HCT116 (cell line): ENCODE measurements around the gene TBRG4. TPM values are rescaled to one million over a fixed set of nuclear protein-coding genes. Genes with fewer than 3 reads are reported as not detected.

Experiments
- ATAC-seq: fragments of 200-7000 bp; cut with Tn5 transposase; 2 replicates; pipeline ENCODE4 v1.9.1; 2020; ENCODE audit warnings: mild to moderate bottlenecking, moderate library complexity
- BruUV-seq: library from RNA; stranded (reverse); fragments of 400-500 nt; replicated peaks from 2 replicates; lab custom pipeline; 2021; lab: Mats Ljungman, UMichigan
- CTCF ChIA-PET: fragments of 300-600 bp; sonication (Branson Sonifier 250); formaldehyde crosslinking; loops from one replicate; lab custom pipeline; 2021; ENCODE audit warnings: antibody characterized with exemption; lab: Charles Lee
- POLR2A ChIA-PET: fragments of 300-600, 350-600 bp; sonication (Branson Sonifier 250); formaldehyde crosslinking; loops from one replicate; lab custom pipeline; 2021; ENCODE audit warnings: antibody characterized with exemption; lab: Charles Lee
- RAD21 ChIA-PET, 2 experiments: fragments of 300-600 bp; sonication (Branson Sonifier 250); formaldehyde crosslinking; loops; one replicate each; lab custom pipeline; 2023; ENCODE audit warnings: low total read pairs in 2 of 2; ENCODE audit not compliant: uncharacterized antibody in 2 of 2, unreplicated experiment in 2 of 2, low non-redundant PET in 1 of 2; lab: Charles Lee
- DNase-seq: peaks from one replicate; pipeline ENCODE4 v3.0.0-alpha.2; 2010; ENCODE audit warnings: low read depth, low spot score
- H2AFZ ChIP-seq: fragments of 200-600 bp; shearing (Covaris generic), sonication (generic); 2 replicates; pipeline ENCODE4 v1.6.1; 2017; ENCODE audit warnings: low read depth, mixed run types, mixed read lengths, antibody characterized with exemption, low read length; ENCODE audit not compliant: poor library complexity, severe bottlenecking
- H3K27ac ChIP-seq: 2 replicates; pipeline ENCODE4 v1.5.1; 2012; ENCODE audit warnings: low read depth, low read length
- H3K27me3 ChIP-seq: fragments of 200-600 bp; sonication (generic); 2 replicates; pipeline ENCODE4 v1.6.1; 2016; ENCODE audit warnings: mixed run types, low read length, mixed read lengths; ENCODE audit not compliant: insufficient read depth
- H3K36me3 ChIP-seq, 2 experiments: fragments of 200-500 bp in 1 of 2; fragments of 200-600 bp in 1 of 2; sonication (Bioruptor generic) in 1 of 2; sonication (generic) in 1 of 2; 2 replicates each; pipeline versions ENCODE4 v1.5.1 to v1.6.1; 2014 to 2016; ENCODE audit warnings: low read length in 2 of 2, inconsistent platforms in 1 of 2, mixed read lengths in 1 of 2, mixed run types in 1 of 2; ENCODE audit not compliant: insufficient read depth in 2 of 2, control insufficient read depth in 1 of 2
- H3K4me1 ChIP-seq, 2 experiments: fragments of 200-600 bp in 1 of 2; sonication (generic) in 1 of 2; 2 replicates each; pipeline versions ENCODE4 v1.5.1 to v1.6.1; 2012 to 2017; ENCODE audit warnings: low read length in 2 of 2, inconsistent platforms in 1 of 2, mild to moderate bottlenecking in 1 of 2, mixed read lengths in 1 of 2, mixed run types in 1 of 2, moderate library complexity in 1 of 2; ENCODE audit not compliant: insufficient read depth in 2 of 2, control insufficient read depth in 1 of 2
- H3K4me2 ChIP-seq: fragments of 200-600 bp; sonication (generic); 2 replicates; pipeline ENCODE4 v1.6.1; 2017; ENCODE audit warnings: mixed run types, low read length, mixed read lengths
- H3K4me3 ChIP-seq, 2 experiments: fragments of 200-600 bp in 1 of 2; sonication (generic) in 1 of 2; replicated peaks in 1 of 2; 2 replicates each; pipeline ENCODE4 v1.5.1; 2011 to 2016; ENCODE audit warnings: low read length in 2 of 2, control low read depth in 1 of 2, low read depth in 1 of 2, mild to moderate bottlenecking in 1 of 2, mixed read lengths in 1 of 2, mixed run types in 1 of 2
- H3K79me2 ChIP-seq: fragments of 200-600 bp; sonication (generic); 2 replicates; pipeline ENCODE4 v1.6.1; 2017; ENCODE audit warnings: mild to moderate bottlenecking, mixed run types, low read length, moderate library complexity, mixed read lengths; ENCODE audit not compliant: insufficient read depth
- H3K9ac ChIP-seq: fragments of 200-600 bp; sonication (generic); 2 replicates; pipeline ENCODE4 v1.6.1; 2016; ENCODE audit warnings: low read length, mixed read lengths
- H3K9me2 ChIP-seq: fragments of 200-600 bp; sonication (generic), shearing (Covaris generic); 2 replicates; pipeline ENCODE4 v1.6.1; 2017; ENCODE audit warnings: mixed run types, mild to moderate bottlenecking, moderate library complexity; ENCODE audit not compliant: insufficient read depth
- H3K9me3 ChIP-seq, 2 experiments: fragments of 200-500 bp in 1 of 2; fragments of 200-600 bp in 1 of 2; sonication (Bioruptor generic) in 1 of 2; sonication (generic) in 1 of 2; 2 replicates each; pipeline ENCODE4 v1.6.1; 2014 to 2017; ENCODE audit warnings: low read length in 2 of 2, mixed read lengths in 2 of 2, inconsistent platforms in 1 of 2, low read depth in 1 of 2, mild to moderate bottlenecking in 1 of 2, mixed run types in 1 of 2, moderate library complexity in 1 of 2; ENCODE audit not compliant: control insufficient read depth in 1 of 2, insufficient read depth in 1 of 2
- H4K20me1 ChIP-seq: fragments of 200-600 bp; sonication (generic), shearing (Covaris generic); 2 replicates; pipeline ENCODE4 v1.6.1; 2017; ENCODE audit warnings: mixed run types, mild to moderate bottlenecking, moderate library complexity; ENCODE audit not compliant: insufficient read depth
- EZH2 ChIP-seq: fragments of 200-600 bp; sonication (generic); IDR thresholded peaks from 2 replicates; pipeline ENCODE4 v1.6.1; 2017; ENCODE audit warnings: antibody characterized with exemption, mixed run types
- EZH2phosphoT487 ChIP-seq: fragments of 200-600 bp; IDR thresholded peaks from 2 replicates; pipeline ENCODE4 v1.6.1; 2018; ENCODE audit warnings: antibody characterized with exemption, borderline replicate concordance
- JUND ChIP-seq: IDR thresholded peaks from 2 replicates; pipeline ENCODE4 v1.6.1; 2012
- SP1 ChIP-seq: IDR thresholded peaks from 2 replicates; pipeline ENCODE4 v1.6.1; 2012; ENCODE audit warnings: low read depth
- SRF ChIP-seq: IDR thresholded peaks from 2 replicates; pipeline ENCODE4 v1.6.1; 2012; ENCODE audit warnings: low read depth
- TCF7L2 ChIP-seq: IDR thresholded peaks from 2 replicates; pipeline ENCODE4 v1.7.0; 2011; ENCODE audit warnings: borderline replicate concordance, inconsistent platforms; ENCODE audit not compliant: insufficient read depth, insufficient read length; ENCODE audit errors: extremely low read depth
- ZNF274 ChIP-seq: fragments of 200-500 bp; sonication (Bioruptor generic); IDR thresholded peaks from 2 replicates; pipeline ENCODE4 v1.6.1; 2014; ENCODE audit warnings: mild to moderate bottlenecking, low read depth, low read length, inconsistent platforms
- intact Hi-C: fragments of 100-400 bp; cut with micrococcal nuclease; formaldehyde crosslinking; loops from 2 replicates; pipeline ENCODE4 v1.10.0; 2022
- total RNA-seq: library from RNA; stranded (reverse); gene quantifications from one replicate; pipeline ENCODE4 v1.2.1, GENCODE V29; 2021; ENCODE audit not compliant: unreplicated experiment
- TF ChIP-seq, protein P1 (sequence below): IDR thresholded peaks from 2 replicates; pipeline ENCODE4 v1.6.1; 2012; ENCODE audit warnings: low read depth
- TF ChIP-seq, protein P2 (sequence below): IDR thresholded peaks from 2 replicates; pipeline ENCODE4 v1.6.1; 2012

Gene TBRG4
- total RNA-seq, 1 experiment from 2014 or later: 136 TPM

DNA sequence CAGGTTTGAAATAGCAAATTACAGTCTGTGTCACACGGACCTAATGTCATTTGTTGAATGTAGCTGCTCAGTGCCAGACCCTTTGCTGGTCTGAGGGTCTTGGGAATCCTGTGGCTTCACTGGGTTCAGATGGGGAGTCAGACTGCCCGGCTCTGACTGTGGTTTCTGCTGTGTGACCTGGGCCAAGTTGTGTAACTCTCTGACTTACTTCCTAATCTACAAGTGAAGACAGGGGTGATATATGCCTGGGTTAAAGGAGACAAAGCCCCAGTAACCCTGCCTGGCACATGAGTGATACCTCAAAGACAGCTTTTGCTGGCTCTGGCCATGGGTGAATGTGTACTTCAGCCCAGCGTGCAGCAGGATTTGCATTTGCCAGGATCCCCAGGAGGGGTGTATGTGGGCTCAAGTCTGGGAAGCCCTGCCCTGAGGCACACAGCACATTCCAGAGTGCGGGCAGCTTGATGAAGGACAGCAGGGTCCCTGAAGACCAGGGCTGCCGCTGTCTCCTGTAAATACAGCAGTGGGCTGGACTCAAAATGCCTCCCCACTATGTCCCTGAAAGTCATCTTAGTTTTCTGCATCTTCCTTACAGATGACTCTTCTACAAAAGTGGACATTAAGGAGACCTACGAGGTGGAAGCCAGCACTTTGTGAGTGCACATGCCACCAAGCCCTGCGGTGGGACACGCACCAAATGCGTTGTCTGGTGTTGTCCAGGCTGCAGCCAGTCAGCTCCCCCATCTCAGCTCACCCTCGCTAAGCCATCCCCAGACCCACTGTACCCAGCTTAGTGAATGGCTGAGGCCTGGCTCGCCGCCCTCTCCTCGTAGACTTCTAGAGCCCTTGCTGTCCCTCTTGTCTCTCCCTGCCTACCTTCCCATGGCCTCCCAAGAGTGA is 39.1 kb downstream of the TBRG4 start (continued):
- no peak for TF ChIP-seq SP1
- TF ChIP-seq, protein P1, sequence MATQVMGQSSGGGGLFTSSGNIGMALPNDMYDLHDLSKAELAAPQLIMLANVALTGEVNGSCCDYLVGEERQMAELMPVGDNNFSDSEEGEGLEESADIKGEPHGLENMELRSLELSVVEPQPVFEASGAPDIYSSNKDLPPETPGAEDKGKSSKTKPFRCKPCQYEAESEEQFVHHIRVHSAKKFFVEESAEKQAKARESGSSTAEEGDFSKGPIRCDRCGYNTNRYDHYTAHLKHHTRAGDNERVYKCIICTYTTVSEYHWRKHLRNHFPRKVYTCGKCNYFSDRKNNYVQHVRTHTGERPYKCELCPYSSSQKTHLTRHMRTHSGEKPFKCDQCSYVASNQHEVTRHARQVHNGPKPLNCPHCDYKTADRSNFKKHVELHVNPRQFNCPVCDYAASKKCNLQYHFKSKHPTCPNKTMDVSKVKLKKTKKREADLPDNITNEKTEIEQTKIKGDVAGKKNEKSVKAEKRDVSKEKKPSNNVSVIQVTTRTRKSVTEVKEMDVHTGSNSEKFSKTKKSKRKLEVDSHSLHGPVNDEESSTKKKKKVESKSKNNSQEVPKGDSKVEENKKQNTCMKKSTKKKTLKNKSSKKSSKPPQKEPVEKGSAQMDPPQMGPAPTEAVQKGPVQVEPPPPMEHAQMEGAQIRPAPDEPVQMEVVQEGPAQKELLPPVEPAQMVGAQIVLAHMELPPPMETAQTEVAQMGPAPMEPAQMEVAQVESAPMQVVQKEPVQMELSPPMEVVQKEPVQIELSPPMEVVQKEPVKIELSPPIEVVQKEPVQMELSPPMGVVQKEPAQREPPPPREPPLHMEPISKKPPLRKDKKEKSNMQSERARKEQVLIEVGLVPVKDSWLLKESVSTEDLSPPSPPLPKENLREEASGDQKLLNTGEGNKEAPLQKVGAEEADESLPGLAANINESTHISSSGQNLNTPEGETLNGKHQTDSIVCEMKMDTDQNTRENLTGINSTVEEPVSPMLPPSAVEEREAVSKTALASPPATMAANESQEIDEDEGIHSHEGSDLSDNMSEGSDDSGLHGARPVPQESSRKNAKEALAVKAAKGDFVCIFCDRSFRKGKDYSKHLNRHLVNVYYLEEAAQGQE: no peak
- TF ChIP-seq TCF7L2: no peak
- no peak for TF ChIP-seq ZNF274
- no peak for TF ChIP-seq EZH2
- TF ChIP-seq, all 23 proteins: peak for 0

DNA sequence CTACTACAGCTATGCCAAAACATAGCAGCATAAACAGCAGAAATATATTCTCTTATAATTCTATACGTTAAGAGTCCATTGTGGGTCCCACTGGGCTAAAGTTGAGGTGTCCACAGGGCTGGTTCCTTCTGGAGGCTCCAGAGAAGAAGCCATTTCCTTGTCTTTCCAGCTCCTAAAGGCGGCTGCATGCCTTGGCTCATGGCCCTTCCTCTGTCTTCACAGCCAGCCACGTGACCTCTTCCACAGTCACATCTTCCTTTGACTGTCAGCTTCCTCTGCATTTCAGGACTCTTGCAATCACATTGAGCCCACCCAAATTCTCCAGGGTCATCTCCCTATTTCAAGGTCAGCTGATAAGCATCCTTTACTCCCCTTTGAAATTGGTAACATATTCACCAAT is 40.0 kb downstream of the TBRG4 start:
- Histone ChIP-seq H3K4me2 (no peak overlapping the region), H3K9me3 (no peaks in the 10 kb centered on the region), H3K27me3 (no peaks in the 10 kb centered on the region), H3K9me2 (no peaks in the 10 kb centered on the region), H3K4me3 (no peak overlapping the region), H3K79me2 (peaks cover 2% of the 10 kb centered on the region; the same call in 1 of the 2 replicates), H4K20me1 (no peaks in the 10 kb centered on the region), H3K27ac (no peak overlapping the region), H3K36me3 (no peaks in the 10 kb centered on the region), H2AFZ (no peak overlapping the region), H3K4me1 (peaks cover 12 to 20% of the 10 kb centered on the region in 2 experiments), H3K9ac (no peak overlapping the region)
- ATAC-seq: no peak
- DNase-seq: no peak
- BruUV-seq: no TSS peak
- intact Hi-C loops: no loop called here
- CTCF ChIA-PET: no interaction called here
- RAD21 ChIA-PET: no interaction called here
- POLR2A ChIA-PET: no interaction called here
- no peak for TF ChIP-seq SRF
- TF ChIP-seq TCF7L2: no peak
- TF ChIP-seq ZNF274: no peak
- no peak for TF ChIP-seq EZH2phosphoT487
- TF ChIP-seq JUND: no peak
- TF ChIP-seq, protein P2, sequence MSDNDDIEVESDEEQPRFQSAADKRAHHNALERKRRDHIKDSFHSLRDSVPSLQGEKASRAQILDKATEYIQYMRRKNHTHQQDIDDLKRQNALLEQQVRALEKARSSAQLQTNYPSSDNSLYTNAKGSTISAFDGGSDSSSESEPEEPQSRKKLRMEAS: no peak
